Suppressor macrophage (primary cell): ENCODE results near the gene ATG2B.

Experiments used
- DNase-seq, 4 experiments: peaks; one replicate each; pipeline ENCODE4 v3.0.0-alpha.2; 2020 to 2022

Gene ATG2B

DNA sequence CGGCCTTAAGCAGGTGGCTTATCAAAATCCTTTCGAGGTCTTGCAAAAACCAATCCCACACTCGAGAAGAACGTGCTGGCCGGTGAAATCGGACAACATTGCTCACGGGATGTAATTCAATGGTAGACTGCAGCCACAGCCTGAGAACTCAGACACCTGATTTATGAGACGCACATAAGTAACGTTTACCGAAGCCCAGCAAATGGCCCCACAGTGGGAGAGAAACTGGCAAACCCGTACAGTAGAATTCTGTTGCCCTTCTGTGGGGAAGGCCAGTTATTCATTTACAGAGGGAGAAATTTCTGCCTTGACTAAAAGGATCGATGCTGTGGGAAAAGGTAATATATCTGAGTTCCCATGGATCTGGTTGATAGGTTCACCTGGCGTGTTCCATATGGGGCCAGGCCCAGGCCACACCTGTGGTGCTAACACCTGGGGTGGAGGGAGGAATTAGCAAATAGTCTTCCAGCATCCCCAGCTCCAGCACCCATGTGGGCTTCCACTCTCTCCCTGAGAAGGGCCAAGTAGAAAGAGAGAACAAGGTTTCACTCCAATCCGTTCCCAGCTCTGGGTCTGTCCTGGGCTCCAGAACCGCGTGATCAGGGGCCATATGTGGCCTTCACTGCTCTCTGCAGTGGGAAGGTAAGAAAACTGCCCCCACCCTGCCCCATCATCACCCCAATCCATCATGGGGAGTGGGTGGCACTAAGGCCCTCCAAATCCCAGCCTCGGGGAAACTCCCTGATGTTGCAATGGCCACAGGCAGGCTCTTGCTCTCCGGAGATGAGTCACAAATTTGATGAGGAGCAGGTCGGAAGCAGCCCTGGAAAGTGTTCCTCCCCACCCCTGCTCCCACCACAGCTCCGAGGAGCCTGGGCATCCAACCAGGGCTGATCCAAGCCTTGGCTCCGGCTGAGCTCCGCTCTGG lies 94.4 kb downstream of the ATG2B start:
- peak in 1 of 4 experiments; percentile 9 for DNase-seq

DNA sequence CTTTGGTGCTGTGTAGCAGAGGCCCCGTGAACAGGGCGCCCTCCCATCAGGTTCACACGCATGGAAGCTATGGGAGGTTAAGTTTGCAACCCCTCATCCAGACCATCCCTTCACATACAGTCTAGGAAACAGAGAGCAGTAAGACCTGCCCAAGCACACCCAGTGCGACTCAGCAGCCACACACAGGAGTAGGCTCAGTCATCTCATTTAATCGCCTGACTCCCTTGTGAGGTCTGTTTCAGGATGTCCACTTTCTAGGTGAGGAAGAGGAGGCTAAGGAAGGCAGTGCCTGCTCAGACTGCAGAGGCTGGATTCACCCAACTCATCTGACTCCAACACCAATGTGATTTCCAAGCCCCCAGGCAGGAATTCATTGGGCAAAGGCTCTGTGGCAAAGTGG lies 95.2 kb downstream of the ATG2B start:
- DNase-seq: no peak

DNA sequence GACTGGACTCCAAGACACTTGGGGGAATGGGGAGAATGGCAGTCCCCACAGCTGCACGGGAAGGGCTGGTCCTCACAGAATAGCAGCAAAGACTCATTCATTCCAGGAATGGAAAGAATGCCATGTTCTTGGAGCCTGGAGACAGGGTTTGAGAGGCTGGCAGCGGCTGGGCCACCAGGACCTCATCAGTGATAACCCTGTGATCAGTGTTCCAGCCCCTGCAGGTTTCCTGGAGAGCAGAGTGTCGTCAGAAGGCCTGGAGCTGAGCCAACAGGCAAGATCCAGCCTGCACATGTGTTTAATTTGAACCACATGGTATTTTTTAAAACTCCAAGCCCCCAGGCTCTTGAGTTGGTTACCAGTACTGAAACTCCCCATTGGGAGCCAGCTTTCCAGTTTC lies 95.8 kb downstream of the ATG2B start:
- no peak for DNase-seq

DNA sequence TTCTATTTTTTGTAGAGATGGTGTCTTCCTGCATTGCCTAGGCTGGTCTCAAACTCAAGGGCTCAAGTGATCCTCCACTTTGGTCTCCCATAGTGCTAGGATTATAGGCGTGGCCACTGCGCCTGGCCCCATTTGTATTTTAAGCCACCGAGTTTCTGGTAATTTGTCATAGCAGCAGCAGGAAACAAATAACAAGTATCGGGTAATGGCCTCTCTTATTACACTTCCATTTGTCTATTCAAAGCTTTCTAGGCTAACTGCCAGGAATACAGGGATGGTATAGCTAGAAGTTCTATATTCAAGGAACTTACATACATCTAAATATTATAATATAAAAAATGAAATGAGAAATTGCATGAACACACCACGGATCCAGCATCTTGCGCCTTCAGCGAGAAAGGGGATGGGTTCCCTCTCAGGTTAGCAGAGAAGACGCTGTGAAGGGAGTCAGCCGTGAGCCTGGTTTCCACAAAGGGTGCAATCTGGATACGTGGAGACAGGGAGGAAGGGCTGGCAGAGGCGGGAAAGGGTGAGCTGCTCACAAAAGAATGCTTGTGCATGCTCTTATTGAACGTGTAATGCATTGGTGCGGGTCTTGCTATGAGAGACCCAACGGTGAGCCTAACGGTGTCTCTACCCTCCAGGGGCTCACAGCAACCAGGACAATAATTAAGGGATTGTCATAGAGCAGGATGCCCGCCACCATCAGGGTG lies 97.6 kb downstream of the ATG2B start:
- DNase-seq: no peak

DNA sequence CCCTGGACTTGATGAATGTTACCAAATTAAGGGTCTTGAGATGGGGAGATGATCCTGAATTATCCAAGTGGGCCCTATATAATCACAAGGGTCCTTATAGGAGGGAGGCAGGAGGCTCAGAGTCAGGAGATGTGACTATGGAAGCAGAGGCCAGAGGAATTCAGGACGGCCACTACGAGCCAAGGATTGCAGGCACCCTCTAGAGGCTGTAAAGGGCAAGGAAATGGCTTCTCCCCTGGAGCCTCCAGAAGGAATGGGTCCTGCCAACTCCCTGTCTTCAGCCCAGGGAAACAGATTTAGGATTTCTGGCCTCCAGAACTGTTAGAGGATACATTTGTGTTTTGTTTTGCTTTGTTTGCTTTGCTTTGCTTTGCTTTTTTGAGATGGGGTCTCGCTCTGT lies 98.3 kb downstream of the ATG2B start:
- DNase-seq: peak in 1 of 4 experiments; percentile 26

DNA sequence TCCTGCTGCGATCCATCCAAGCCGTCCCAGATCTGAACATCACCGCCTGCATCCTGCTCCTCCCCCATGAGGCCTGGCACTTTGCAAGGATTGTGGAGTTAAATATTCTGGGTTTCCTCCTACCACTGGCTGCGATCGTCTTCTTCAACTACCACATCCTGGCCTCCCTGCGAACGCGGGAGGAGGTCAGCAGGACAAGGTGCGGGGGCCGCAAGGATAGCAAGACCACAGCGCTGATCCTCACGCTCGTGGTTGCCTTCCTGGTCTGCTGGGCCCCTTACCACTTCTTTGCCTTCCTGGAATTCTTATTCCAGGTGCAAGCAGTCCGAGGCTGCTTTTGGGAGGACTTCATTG lies 99.0 kb downstream of the ATG2B start:
- DNase-seq: no peak

DNA sequence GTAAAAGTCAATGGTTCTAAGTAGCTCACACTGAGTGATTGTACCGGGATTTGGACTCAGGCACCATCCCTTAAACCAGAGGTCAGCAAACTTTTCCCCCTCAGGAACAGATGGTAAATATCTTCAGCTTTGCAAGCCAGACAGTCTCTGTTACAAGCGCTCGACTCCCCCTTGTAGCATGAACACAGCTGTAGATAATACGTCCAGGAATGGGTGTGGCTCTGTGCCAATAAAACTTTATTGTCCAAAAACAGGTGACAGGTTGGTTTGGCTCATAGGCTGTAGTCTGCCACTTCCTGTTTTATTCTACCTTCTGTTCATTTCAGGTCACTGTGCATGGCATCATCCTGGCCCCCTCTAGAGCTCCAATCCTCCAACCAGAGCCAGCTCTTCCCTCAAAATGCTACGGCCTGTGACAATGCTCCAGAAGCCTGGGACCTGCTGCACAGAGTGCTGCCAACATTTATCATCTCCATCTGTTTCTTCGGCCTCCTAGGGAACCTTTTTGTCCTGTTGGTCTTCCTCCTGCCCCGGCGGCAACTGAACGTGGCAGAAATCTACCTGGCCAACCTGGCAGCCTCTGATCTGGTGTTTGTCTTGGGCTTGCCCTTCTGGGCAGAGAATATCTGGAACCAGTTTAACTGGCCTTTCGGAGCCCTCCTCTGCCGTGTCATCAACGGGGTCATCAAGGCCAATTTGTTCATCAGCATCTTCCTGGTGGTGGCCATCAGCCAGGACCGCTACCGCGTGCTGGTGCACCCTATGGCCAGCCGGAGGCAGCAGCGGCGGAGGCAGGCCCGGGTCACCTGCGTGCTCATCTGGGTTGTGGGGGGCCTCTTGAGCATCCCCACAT lies 99.6 kb downstream of the ATG2B start:
- no peak for DNase-seq

DNA sequence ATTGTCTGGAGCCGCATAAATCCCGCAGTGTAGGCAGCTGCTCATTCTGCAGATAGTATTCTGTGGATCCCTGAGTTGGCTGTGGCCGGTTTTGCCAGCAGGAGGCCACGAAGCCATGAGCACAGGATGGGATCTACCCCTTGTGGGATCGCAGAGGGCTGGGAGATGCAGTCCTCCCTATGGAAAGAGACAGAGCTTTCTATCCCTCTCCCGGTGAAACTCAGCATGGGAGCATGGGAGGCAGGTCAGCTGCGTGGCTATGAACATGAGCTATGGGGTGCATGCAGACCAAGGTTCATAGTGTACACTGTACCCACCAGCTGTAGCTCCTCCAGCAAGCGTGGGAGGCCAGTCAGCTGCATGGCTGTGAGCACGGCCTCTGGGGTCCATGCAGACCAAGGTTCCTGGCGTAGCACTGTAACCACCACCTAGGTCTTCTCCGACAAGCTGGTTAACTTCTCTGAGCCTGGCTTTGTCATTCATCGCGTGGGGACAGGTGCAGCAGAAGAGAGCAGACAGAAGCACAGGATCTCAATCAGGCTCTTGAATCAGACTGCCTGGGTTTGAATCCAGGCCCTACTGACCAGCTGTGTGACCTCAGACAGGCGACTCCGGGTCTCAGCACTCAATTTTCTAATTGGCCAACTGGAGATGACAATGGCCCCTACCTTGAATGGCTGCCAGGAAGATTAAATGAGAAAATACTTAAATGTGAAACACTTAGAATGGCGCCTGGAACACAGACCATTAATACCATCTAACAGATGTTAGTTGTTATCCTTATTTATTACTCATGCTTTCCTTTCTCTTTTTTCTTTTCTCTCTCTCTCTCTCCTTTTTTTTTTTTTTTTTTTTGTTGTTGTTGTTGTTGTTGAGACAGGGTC lies 101.1 kb downstream of the ATG2B start:
- no peak for DNase-seq

DNA sequence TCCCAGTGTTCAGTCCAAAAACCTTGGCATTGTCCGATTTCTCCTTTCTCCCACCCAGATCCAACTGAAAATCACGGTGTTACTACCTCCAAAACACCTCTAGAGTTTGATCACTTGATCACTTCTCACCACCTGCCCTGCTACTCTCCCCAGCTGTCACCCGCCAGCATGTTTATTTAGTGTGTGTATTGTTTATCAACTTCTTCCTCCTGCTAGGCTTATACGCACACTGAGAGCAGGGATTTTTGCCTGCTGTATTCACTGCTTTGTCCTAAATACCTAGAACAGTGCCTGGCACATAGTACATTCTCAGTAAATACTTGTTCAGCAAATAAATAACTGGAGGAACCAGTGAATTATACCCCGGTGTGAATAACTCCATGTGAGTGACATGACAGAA lies 102.1 kb downstream of the ATG2B start:
- no peak for DNase-seq

DNA sequence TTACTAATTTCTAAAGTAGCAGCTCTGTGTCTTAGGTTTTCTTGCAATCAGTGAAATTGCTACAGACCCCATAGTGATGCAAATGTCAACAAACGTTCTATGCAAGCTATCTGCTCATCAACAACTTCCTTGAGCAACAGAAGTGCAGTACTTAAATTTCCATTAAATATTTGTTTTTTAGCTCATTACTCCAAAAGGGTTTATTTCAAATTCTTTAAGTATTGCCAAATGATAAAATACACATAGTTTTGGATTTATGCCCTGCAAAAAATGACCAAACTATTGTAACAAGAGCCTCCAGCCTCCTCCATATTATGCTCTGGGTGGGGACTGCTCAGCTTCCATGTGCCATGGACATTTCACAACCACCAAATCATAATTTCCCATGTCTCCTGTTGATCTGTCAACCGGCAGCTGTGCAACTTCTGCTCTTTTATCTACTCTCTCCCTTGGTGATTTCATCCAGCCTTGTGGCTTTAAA lies 102.8 kb downstream of the ATG2B start:
- peak in 3 of 4 experiments; percentile 7 to 17 (median 14) for DNase-seq

DNA sequence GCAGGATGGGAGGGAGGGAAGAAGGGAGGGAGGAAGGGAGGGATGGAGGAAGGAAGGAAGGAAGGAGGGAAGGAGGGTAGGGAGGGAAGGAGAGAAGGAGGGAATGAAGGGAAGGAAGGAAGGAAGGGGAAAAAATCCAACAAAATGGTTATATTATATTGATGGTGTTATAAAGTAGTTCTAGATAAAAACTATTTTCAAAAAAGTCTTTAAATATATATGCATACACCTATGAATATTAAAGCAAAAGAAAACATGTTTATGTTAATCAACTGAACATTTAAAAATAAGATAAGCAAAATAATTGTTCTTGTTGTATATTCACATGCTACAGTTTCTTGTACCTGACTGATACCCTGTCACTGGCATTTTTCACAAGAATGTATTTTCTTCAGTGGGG lies 105.2 kb downstream of the ATG2B start:
- no peak for DNase-seq

DNA sequence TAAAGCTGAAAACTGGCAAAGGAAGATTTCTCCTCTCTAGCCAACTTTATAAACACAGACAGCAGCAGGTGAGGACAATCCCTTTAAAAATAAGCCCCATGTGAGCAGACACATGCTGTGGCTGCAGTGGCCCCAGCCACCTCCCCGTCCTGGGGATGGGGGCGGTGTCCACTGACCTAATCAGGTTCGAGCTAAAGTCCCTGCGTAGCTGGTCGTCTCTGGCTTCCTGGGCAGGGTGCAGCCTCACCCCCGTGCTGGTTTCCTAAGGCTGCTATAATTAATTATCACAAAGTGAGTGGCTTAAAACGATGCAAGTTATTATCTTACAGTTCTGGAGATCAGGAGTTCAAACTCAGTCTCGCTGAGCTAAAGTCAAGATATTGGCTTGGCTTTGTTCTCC lies 106.1 kb downstream of the ATG2B start:
- no peak for DNase-seq

DNA sequence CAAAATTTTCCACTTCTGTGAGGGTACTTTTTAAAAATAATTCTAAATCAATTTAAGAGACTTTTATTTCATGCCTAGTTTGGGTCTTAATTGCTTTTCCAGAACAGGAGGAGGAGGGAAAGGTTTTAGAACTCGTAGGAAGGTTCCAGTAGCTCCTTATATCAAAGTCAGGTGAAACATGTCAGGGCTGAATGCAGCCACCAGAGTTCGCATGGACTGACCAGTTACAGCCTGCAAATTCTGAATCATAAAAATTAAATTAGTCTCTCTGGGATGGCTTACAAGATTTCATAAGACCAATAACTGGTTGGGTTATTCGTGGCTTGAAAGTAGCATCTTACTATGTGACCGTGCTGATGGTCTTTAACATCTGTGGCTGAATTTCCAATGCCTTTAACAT lies 106.7 kb downstream of the ATG2B start:
- DNase-seq: no peak

DNA sequence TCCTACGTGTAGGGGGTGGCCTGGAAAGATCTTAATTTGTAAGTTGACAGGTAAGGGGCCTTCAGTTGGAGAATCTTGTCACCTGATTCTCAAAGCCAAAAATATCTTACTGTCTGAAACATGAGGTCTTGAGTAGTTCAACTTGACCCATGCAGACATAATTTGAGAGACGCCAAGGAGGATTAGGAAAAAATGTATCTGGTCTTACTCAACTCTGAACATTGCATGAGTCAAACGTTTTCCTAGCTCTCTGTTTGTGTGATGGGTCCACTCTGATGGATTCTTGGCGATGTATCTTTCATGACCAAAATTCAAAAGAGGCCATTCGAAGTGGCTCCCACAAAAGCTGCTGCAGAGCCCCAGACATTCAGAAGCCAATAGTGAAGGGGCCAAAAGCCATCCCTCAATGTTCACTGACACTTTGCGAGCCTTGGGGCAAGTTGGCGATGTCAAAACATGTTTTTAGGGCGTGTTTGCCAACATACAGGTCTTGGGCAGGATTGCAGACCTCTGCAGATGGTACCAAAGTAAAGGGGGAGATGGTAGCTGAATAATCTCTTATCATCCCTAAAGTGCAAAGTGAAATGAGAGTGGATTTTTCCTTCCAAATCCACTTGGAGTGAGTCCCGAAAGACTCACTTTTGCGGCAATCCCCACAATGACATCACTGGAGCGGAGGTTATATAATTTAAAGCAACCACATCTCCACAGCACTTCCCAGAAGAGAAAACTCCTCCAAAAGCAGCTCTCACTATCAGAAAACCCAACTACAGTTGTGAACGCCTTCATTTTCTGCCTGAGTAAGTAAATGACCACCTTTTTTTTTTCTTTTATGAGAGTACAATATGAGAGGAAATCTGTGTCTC lies 107.4 kb downstream of the ATG2B start, which contains the start of gene BDKRB1:
Gene BDKRB1, plus strand, starts transcription at position 710 of the 866 bp plus-strand sequence. CDS start 7,473 bp downstream, outside the sequence.
- no peak for DNase-seq

DNA sequence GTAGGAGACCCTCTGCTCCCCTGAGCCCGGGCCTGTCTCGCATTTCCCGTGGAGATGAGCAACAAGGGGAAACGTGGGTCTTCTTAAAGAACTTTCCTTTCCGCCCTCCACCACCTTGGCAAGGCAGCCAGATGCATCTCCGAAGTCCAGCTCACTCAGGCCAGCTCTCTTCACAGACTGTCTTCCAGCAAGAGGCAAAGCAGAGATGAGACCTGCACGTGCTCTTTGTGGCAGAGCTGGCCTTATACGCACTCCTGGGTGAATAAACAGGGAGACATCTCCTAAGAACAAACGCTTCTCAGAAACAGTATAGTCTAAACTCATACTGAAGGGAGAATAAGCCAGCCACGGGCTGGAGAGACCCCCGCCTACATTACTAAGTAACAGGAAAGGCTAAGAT lies 108.5 kb downstream of the ATG2B start:
- no peak for DNase-seq

DNA sequence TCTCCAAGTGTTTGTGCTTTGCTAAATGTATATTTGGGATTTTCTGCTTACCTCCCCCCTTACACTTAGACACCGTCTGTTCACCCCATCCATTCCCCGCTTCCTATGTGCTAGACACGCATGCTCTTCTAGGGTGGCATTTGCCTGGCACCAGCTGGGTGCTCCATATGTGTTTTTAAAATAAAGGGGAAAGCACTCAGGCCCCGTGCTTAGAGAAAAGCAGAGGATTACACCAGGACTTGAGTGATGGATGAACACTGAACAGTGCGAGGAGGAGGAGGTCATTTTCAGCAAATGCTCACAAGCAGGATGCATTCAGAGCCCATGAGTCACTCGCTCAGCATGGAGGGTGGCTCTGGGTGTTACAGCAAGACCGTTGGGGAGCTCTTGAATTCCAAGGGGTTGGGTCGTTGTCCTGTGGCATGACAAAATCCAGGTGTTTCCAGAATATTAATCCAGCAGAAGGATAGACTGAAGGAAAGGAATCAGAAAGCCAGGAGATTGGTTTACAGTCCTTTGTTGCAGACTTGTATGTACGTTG lies 110.1 kb downstream of the ATG2B start:
- no peak for DNase-seq

DNA sequence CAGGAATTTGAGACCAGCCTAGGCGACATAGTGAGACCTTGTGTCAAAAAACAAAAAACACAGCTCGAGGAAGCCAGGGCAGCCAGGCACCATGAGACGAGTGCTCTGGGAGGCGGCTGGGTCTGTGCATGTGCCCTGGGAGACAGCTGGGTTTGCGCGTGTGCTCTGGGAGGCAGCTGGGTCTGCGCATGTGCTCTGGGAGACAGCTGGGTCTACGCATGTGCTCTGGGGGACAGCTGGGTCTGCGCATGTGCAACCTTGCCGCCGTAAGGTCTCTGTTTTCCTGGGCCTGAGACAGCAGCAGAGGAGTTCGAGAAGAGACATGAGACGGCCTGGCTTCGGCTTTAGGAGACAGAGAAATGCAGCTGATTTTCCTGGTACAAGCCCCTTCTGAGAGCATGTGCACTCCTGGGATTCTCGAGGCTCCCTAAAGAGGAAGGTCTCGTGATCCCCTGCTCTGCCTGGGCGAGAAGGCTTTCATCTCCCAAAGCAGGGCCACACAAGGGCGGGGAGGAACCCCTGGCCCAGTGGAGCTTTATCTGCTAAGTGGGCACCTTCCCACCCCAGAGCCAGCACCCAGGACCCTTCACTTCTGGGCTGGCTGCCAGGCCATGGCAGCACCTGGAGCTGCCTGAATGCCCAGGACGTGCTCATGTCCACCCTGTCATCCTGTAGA lies 110.7 kb downstream of the ATG2B start:
- DNase-seq: no peak

DNA sequence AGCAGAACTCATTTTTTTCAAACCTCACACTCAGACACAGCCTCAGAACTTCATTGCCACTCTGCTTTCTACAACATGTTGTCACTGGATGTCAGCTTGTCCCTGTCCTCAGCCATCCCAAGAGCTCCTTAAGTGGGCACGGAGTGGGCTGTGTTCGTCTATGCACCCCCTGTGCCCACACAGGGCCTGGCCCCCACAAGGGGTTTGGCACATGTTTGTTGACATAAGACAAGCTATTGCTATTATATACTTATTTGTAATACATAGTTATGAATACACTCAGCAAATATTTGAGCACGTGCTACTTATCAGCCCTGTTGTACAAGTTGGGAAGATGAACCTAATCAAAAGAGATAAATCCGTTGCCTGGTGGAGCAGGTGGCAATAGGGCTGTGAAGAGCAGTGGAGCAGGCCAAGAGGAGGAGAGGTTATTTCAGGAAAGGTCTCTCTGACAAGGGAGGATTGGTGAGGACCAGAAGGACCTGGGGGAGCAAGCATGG lies 111.4 kb downstream of the ATG2B start:
- DNase-seq: no peak

DNA sequence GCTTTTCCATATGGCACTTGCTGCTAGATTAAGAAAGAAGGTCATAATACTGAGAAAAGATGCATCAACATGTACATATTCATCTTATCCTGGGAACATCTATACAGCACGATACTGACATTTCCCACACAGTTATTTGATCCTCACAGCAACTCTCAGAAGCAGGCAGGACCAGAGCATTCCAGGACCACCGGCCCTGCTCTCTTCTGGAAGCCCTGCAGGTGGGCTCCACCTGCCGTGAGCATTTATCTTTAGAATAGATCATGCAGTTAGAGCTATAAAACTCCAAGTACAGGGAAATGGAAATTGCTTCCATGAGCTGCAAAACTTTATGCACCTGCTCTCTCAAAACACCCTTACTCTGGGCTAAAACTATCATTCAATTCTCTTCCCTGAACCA lies 112.7 kb downstream of the ATG2B start:
- DNase-seq: no peak

DNA sequence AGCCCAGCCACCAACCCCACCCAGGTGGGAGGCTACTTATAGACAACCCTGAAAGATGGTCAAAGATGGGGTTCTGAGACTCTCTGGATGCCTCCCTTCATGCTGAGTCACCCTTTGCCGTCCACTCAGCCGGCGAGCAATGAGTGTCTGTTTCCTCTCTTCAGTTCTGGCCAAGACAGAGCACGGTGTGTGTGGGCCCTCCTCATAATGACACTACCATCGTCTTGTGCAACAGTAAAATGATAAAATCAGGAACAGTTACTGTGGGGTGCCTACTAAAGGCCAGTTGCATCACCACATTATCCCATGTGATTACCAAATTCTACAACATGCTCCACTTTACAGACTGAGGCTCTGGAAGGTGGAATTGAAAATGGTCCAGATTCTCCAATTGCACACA lies 114.1 kb downstream of the ATG2B start:
- peak; percentile 76 to 89 (median 86) for DNase-seq
